LNCaP clone FGC (cell line): ENCODE measurements around the gene DBNDD2.

Experiments
- DNase-seq: peaks from one replicate; pipeline ENCODE4 v3.0.0-alpha.2; 2011; ENCODE audit warnings: low read depth
- H3K4me3 ChIP-seq: 2 replicates; pipeline ENCODE4 v1.5.1; 2011; ENCODE audit warnings: mild to moderate bottlenecking, low read depth, low read length, control low read depth
- TF ChIP-seq, protein P1 (sequence below): IDR thresholded peaks from 2 replicates; pipeline ENCODE4 v1.5.1; 2012; ENCODE audit warnings: mild to moderate bottlenecking; ENCODE audit not compliant: control insufficient read depth, insufficient read depth; ENCODE audit errors: extremely low read depth

The DBNDD2 gene

DNA sequence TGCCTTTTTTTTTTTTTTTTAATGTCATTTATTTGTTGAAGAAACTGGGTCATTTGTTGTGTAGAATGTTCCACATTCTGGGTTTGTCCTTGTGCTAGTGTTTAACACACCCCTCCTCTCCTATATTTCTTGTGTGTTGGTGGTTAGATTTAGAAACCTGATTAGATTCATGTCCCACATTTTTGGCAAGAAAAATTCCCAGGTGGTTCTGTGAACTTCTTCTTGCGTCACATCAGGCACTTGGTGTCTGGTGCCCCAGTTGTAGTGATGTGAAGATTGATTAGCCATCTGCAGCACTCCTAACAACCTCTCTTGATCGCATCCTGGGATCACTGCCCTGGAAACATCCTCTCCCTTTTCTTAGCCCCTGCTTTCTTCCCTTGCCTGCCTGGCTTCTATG, 15.6 kb downstream of the DBNDD2 start:
- TF ChIP-seq, protein P1, sequence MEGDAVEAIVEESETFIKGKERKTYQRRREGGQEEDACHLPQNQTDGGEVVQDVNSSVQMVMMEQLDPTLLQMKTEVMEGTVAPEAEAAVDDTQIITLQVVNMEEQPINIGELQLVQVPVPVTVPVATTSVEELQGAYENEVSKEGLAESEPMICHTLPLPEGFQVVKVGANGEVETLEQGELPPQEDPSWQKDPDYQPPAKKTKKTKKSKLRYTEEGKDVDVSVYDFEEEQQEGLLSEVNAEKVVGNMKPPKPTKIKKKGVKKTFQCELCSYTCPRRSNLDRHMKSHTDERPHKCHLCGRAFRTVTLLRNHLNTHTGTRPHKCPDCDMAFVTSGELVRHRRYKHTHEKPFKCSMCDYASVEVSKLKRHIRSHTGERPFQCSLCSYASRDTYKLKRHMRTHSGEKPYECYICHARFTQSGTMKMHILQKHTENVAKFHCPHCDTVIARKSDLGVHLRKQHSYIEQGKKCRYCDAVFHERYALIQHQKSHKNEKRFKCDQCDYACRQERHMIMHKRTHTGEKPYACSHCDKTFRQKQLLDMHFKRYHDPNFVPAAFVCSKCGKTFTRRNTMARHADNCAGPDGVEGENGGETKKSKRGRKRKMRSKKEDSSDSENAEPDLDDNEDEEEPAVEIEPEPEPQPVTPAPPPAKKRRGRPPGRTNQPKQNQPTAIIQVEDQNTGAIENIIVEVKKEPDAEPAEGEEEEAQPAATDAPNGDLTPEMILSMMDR: no peak

DNA sequence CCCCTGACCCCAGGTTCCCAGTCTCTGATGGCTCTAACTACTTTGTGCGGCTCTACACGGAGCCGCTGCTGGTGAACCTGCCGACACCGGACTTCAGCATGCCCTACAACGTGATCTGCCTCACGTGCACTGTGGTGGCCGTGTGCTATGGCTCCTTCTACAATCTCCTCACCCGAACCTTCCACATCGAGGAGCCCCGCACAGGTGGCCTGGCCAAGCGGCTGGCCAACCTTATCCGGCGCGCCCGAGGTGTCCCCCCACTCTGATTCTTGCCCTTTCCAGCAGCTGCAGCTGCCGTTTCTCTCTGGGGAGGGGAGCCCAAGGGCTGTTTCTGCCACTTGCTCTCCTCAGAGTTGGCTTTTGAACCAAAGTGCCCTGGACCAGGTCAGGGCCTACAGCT, 17.5 kb downstream of the DBNDD2 start:
- no peak for DNase-seq
- no peak overlapping the region for H3K4me3 ChIP-seq
- TF ChIP-seq, protein P1: no peak

More for the DNA sequence above, 15.6 kb downstream of the DBNDD2 start:
- no peak overlapping the region for H3K4me3 ChIP-seq
- no peak for DNase-seq

DNA sequence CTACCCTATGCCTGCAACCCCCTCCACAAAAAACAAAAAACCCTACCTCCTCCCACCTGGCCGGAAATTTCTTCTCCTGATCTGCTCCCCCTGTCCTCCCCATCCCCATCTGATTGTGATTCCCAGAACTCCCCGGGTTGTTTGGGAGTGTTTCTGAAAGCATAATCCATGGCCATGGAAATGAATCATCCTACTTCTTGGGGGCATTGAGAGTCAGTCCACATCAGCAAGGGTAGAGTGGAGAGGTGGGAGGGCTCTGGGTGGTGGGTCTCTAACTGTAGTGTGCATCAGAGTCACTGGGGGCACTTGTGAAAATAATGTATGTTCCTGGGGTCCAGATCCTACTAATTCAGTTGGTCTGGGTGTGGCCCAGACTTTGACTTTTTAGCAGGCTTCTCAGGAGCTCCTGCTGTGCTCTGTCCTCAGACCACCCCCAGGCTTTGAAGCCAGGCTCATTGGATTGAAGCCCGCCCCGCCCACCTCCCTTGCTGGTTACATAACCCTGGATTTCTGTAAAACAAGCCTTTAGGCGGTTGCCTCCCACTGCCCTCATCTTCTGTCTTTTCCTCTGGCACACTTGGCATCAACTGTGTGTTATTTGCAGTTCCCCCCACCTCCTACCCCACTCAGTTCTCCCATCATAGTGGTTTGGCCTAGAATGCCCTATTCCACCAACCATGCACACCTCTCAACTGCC, 18.4 kb downstream of the DBNDD2 start:
- no peak for DNase-seq
- H3K4me3 ChIP-seq: no peak overlapping the region
- TF ChIP-seq, protein P1: no peak

DNA sequence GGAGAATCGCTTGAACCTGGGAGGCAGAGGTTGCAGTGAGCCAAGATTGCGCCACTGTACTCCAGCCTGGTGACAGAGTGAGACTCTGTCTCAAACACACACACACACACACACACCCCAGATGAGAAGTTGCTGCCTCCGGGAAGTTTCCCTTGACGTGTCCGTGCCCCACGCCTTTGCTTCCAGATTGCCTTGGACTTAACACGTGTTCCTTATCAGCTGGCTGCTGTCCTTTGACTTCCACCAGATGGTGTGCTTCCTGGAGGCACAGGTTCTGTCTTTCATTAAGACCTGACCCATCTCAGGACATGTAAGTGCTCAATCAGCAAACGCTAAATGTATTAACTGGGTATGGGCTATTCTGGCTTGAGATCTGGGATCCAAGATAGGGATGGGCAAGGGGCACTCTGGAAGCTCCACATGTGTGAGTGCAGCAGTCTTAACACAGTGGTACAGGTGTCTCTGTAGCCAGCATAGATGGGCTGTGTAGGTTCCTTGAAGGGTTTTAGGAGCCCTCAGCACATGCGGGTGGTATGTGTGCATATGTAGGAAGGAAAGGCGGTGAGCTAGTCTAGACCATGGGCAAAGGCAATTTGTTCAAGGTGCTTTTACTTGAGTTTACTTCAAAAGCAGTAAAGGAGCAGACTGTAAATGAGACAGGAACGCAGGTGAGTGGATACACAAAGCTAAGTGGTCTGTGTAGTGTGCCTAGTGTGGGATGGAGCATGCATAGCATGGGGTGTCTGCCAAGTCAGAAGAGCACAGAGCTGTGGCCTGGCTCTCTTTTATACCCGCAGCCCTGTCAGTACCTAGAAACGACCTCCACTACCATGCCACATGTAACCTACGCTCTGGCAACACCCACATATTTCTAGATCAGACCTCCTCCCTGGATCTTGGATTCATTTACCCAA, 19.4 kb downstream of the DBNDD2 start:
- H3K4me3 ChIP-seq: no peak overlapping the region
- TF ChIP-seq, protein P1: no peak
- no peak for DNase-seq

DNA sequence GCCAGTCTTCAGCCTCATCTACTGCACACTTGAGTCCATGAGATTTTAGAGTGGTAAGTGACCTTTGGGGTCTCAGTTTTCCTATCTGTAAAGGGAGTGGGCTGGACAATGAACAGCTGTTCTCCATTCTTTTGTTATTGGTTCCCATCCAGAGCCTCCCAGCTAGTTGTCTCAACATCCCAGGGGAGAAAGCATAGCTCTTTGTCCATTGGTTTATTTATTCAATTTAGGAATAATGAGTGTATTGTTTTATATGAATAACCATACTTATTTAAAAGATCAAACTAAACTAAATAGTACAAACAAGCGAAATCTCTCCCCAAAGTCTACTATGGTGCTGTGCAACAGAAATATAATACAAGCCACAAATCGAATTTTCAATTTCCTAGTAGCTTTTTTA, 21.5 kb downstream of the DBNDD2 start:
- H3K4me3 ChIP-seq: no peak overlapping the region
- DNase-seq: no peak
- TF ChIP-seq, protein P1: no peak

DNA sequence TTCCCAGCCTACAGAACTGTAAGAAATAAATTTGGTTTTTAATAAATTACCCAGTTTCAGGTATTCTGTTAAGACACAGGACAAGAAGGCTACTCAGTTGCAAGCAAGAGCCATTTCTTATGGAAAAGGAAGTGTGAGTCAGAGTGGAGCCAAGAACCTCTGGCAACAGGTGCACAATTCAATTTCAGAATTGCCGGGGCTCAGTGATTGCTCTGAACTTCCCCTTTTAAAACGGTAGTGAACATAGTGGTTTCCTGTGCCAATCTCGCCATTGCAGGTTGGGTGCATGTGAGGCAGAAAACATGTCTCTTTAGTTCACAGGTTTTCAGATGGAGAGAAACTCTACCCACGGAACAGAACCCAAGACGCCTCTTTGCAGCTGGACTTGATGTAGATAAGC, 24.2 kb downstream of the DBNDD2 start:
- no peak overlapping the region for H3K4me3 ChIP-seq
- DNase-seq: no peak
- TF ChIP-seq, protein P1: no peak
